GM12872 (cell line): ENCODE measurements around the gene PHLPP2.

Experiments used
- CTCF ChIP-seq: IDR thresholded peaks from 3 replicates; pipeline ENCODE4 v1.5.1; 2011; ENCODE audit warnings: low read depth, mild to moderate bottlenecking, low read length, moderate library complexity; ENCODE audit not compliant: insufficient read depth

Gene PHLPP2

GRCh38 chr16:71669926-71670536 is 54.5 kb downstream of the PHLPP2 start:
- TF ChIP-seq CTCF: no peak

GRCh38 chr16:71666928-71667707 is 57.4 kb downstream of the PHLPP2 start:
- no peak for TF ChIP-seq CTCF

- TF ChIP-seq CTCF: no peak
Observed at GRCh38 chr16:71666264-71666663, 58.2 kb downstream of the PHLPP2 start.

GRCh38 chr16:71659471-71659870 is 65.0 kb downstream of the PHLPP2 start:
- no peak for TF ChIP-seq CTCF

GRCh38 chr16:71658771-71659170 is 65.7 kb downstream of the PHLPP2 start:
- TF ChIP-seq CTCF: no peak

- no peak for TF ChIP-seq CTCF
Observed at GRCh38 chr16:71649704-71650103, 74.8 kb downstream of the PHLPP2 start.

- peak; percentile 64 for TF ChIP-seq CTCF
Observed at GRCh38 chr16:71648921-71649320, 75.6 kb downstream of the PHLPP2 start.
